Measurements from ENCODE around the gene SNX18.
"Not testable (repeated sequence)": the region's sequence is repeated elsewhere in the genome, so short reads cannot be mapped to it uniquely, and the experiment has no call there.

Gene SNX18

GRCh38 chr5:54517512-54518145 is at the start of gene SNX18:
Gene SNX18, plus strand, starts transcription at chr5:54517759. Its CDS starts 194 bp downstream, at chr5:54517953.
- DNase-seq, result peak; percentile 89

DNA sequence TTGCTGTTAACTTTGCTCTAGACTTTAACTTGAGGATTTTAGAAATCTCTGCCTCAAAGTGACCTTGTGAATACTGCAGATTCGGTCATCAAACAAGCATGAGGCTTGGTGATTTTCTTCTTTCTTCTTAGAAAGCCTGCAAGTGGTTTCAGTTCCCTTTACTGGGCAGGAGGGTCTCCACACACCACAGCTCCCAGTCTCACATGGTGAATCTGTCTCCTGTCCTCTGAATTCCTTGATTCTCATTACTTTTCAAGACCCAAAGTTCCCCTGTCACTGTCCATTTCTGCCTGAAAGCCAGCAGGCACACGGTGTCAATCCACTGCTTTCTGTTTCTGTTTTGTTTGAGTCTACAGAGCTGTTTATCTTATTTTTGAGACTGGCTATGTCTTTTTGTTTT is 47.9 kb upstream of the SNX18 start:
- DNase-seq, result no peak

- no peak for DNase-seq
These were observed 47.4 kb upstream of the SNX18 start for GRCh38 chr5:54470128-54470527.

DNA sequence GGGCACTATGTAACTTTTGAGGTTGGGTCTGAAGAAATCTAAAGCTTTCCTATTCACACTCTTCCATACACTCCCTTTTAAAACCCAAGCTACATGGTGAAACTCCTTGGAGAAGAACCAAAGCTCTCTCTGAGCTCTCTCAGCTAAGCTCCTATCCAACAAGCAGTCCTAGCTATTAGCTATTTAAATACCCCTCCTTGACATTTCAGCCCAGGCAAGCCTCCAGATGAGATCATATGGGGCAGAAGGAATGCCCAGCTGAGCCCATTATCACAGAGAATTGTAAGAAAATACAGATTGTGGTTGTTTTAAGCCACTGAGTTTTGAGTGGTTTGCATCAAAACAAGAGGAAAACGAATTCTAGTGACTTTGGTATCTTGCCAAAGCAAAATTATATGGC is 46.9 kb upstream of the SNX18 start:
- DNase-seq, result no peak

DNA sequence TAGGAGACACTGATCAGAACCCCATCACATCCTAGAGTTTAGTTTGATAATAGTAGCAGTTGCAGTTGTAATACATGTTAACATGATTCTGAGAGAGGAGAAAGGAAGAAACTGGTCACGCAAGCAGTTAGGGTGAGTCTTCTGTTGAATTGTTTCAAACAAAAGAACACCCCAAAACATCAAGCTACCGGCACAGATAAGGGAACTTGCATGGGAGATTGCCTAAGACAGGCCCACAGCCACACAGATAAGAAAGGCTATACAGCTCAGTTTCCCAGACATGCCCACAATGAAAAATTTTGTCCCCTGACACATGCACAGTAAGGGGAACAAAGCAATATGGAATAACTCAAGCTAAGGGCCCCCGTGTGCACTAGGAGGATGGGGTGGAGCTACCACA is 46.2 kb upstream of the SNX18 start:
- DNase-seq, result no peak

GRCh38 chr5:54476682-54477081 is 40.9 kb upstream of the SNX18 start:
- DNase-seq, result no peak

- DNase-seq, result no peak
These were observed 39.5 kb upstream of the SNX18 start for GRCh38 chr5:54477941-54478478.

DNA sequence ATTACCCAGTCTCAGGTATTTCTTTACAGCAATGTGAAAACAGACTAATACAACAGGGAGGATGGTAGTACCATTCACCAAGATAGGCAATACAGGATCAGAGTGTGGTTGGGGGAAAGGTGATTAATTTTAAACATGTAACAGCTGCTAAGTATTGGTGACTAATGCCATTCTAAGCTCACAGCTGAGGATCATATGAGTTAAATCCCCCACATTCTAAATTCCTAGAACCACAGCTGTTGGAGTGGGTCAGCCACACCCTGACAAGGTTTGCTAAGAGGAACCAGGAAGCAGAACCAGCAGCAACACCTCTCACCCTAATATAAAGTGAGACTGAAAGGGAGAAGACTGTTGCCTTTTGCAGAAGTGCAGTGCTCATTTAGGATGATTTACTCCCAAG is 37.3 kb upstream of the SNX18 start:
- no peak for DNase-seq

- no peak for DNase-seq
These were observed 33.2 kb upstream of the SNX18 start for GRCh38 chr5:54484219-54484894.

DNA sequence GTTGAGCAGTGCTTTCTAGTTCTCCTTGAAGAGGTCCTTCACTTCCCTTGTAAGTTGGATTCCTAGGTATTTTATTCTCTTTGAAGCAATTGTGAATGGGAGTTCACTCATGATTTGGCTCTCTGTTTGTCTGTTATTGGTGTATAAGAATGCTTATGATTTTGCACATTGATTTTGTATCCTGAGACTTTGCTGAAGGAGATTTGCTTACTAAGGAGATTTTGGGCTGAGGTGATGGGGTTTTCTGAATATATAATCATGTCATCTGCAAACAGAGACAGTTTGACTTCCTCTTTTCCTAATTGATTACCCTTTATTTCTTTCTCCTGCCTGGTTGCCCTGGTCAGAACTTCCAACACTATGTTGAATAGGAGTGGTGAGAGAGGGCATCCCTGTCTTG is 31.9 kb upstream of the SNX18 start:
- DNase-seq, result not testable (repeated sequence)

DNA sequence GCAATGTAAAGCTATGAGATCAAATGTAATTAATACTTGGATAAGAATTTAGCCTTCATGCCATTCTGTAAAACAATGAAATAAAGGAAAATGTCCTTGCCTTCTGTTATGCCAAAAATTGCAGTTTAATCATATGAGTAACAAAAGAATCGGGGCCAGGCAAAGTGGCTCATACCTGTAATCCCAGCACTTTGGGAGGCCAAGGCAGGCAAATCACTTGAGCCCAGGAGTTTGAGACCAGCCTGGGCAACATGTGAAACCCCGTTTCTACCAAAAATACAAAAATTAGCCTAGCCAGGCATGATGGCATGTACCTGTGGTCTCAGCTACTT is 27.9 kb upstream of the SNX18 start:
- not testable (repeated sequence) for DNase-seq

GRCh38 chr5:54491326-54491725 is 26.2 kb upstream of the SNX18 start:
- no peak for DNase-seq

- DNase-seq, result no peak
These were observed 25.4 kb upstream of the SNX18 start for GRCh38 chr5:54492178-54492577.

- no peak for DNase-seq
These were observed 22.5 kb upstream of the SNX18 start for GRCh38 chr5:54495027-54495426.

GRCh38 chr5:54514291-54514690 is 3.3 kb upstream of the SNX18 start:
- DNase-seq, result no peak

DNA sequence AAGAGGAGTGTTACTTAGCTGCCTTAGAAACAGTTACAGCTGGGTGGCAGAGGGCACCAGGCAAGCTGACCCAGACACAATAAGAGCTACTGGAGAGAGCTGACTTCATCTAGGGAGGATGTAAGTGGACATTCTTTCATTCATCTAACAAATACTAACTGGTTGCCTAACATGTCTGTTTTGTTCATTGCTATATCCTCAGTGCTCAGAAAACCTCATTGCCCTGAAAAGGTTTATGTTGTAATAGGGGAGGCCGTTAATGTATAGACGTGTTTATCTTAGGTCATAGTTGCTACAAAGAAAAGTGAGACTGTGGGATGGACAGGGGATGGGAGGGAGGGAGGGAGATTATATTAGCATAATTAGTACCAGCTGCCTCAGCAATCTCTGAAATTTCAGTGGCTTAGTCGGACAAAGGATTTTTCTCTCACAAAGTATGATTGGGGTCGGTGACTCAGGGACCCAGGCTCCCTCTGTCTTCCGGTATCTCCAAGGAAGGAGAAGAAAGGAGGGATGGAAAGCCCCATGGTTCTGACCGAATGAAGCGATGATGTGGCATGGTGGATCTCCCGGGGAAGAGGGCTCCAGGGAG is 2.6 kb upstream of the SNX18 start:
- no peak for DNase-seq

DNA sequence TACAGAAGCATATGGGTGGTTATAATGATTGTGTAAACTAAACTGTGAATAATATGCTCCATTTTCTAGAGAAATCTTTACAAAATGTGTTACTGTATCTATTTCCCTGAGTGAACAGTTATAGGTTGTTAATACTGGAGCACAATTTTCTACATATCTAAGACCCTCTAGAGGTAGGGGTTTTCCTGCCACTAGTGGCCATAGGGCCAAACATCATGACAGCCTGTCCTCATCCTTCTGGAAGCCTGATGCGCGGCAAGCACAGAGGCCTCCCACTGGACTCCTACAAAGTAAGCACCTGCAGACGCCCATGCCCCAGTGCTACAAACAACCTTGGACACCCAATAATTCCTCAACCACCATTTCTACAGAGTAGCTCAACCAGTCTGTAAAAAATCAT is 1.9 kb upstream of the SNX18 start:
- no peak for DNase-seq

DNA sequence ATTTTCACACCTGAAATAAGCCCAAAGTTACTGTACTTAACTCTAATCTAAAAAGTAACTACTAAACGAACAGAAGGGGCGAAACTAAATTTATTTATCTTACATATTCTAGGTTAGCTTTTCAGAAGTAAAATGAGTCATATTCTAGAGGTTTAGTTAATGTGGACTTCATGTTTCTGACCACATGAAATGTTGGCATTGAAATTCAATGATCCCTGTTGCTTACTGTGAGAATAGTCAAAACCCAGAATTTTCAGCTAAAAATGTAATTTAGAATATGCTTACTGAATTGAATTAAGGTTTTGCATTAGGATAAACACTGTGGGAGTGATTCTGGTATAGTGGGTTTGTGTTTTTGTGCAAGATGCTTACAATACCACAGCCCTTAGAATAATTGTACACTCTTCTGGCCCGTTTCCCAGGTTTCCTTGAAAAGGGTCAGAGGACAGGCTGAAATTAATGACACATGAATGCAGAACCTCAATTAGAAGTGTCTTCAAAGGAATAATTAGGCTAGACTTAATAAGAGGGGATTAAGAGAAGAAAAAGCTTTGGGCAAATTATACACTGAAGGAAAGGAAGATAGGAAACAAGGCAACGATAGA is 1.4 kb upstream of the SNX18 start:
- no peak for DNase-seq

GRCh38 chr5:54517174-54517511 is 416 bp upstream of the SNX18 start:
- DNase-seq, result no peak

DNA sequence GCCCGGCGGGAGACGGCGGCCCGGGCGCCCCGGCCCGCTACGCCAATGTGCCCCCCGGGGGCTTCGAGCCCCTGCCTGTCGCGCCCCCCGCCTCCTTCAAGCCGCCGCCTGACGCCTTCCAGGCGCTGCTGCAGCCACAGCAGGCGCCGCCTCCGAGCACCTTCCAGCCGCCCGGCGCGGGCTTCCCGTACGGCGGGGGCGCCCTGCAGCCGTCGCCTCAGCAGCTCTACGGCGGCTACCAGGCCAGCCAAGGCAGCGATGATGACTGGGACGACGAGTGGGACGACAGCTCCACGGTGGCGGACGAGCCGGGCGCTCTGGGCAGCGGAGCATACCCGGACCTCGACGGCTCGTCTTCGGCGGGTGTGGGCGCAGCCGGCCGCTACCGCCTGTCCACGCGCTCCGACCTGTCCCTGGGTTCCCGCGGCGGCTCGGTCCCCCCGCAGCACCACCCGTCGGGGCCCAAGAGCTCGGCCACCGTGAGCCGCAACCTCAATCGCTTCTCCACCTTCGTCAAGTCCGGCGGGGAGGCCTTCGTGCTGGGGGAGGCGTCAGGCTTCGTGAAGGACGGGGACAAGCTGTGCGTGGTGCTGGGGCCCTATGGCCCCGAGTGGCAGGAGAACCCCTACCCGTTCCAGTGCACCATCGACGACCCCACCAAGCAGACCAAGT is 723 bp downstream of the SNX18 start:
- peak; percentile 34 for DNase-seq

DNA sequence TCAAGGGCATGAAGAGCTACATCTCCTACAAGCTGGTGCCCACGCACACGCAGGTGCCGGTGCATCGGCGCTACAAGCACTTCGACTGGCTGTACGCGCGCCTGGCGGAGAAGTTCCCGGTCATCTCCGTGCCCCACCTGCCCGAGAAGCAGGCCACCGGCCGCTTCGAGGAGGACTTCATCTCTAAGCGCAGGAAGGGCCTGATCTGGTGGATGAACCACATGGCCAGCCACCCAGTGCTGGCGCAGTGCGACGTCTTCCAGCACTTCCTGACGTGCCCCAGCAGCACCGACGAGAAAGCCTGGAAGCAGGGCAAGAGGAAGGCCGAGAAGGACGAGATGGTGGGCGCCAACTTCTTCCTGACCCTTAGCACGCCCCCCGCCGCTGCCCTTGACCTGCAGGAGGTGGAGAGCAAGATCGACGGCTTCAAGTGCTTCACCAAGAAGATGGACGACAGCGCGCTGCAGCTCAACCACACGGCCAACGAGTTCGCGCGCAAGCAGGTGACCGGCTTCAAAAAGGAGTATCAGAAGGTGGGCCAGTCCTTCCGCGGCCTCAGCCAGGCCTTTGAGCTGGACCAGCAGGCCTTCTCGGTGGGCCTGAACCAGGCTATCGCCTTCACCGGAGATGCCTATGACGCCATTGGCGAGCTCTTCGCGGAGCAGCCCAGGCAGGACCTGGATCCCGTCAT is 1.4 kb downstream of the SNX18 start:
- no peak for DNase-seq

GRCh38 chr5:54519509-54519876 is 1.9 kb downstream of the SNX18 start:
- no peak for DNase-seq

DNA sequence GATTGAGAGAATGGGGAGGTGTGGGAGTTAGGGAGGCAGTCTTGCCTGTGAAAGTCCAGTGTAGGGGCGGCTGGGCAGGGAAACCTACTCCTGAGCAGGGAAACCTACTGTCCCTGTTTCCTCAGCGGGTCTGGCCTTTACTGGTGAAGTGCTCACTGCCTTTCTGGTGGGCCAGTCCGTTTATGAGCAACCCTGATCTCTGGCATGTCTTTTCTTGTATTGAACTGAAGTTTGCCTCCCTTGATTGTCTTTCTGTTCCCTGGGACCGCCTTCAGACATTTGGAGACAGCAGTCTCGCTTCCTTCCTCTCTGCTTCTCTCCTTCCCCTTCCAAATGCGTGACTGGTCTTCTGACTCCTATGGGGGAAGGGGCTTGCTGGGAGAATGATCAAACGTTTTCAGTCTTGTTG is 2.9 kb downstream of the SNX18 start:
- no peak for DNase-seq

All from activated CD4-positive, alpha-beta T cell treated with anti-CD3 and anti-CD28 coated beads for 1 hour (primary cell).